IPS DF 6.9 (cell line): ENCODE data around the gene LEMD2.
A peak's percentile ranks its signal among the peaks of the same experiment; 100 is the strongest.

Source experiments
- DNase-seq: peaks from one replicate; pipeline ENCODE4 v3.0.0-alpha.2; 2013; ENCODE audit warnings: low read depth, low spot score
- H3K27ac ChIP-seq: one replicate; pipeline ENCODE4 v1.5.1; 2013; ENCODE audit warnings: low read length, control low read depth
- H3K27me3 ChIP-seq: 2 replicates; pipeline ENCODE4 v1.6.1; 2013; ENCODE audit warnings: mild to moderate bottlenecking, low read length; ENCODE audit not compliant: control insufficient read depth, insufficient read depth
- H3K36me3 ChIP-seq: 2 replicates; pipeline ENCODE4 v1.6.1; 2013; ENCODE audit warnings: low read length; ENCODE audit not compliant: control insufficient read depth, insufficient read depth
- H3K4me1 ChIP-seq: 2 replicates; pipeline ENCODE4 v1.6.1; 2013; ENCODE audit warnings: low read length; ENCODE audit not compliant: control insufficient read depth, insufficient read depth
- H3K4me3 ChIP-seq: 2 replicates; pipeline ENCODE4 v1.5.1; 2013; ENCODE audit warnings: mild to moderate bottlenecking, low read length
- H3K9me3 ChIP-seq: 2 replicates; pipeline ENCODE4 v1.6.1; 2013; ENCODE audit warnings: low read length, inconsistent platforms; ENCODE audit not compliant: control insufficient read depth, insufficient read depth
- WGBS: extraction: QIAGEN DNeasy Blood & Tissue Kit; methylation state at CpG from one replicate; pipeline ENCODE4 v1.1.7; 2013; ENCODE audit warnings: mixed read lengths, missing lambda C conversion rate; ENCODE audit not compliant: insufficient read length, insufficient coverage; 5-methylcytosine and 5-hydroxymethylcytosine counted together

The LEMD2 gene

DNA sequence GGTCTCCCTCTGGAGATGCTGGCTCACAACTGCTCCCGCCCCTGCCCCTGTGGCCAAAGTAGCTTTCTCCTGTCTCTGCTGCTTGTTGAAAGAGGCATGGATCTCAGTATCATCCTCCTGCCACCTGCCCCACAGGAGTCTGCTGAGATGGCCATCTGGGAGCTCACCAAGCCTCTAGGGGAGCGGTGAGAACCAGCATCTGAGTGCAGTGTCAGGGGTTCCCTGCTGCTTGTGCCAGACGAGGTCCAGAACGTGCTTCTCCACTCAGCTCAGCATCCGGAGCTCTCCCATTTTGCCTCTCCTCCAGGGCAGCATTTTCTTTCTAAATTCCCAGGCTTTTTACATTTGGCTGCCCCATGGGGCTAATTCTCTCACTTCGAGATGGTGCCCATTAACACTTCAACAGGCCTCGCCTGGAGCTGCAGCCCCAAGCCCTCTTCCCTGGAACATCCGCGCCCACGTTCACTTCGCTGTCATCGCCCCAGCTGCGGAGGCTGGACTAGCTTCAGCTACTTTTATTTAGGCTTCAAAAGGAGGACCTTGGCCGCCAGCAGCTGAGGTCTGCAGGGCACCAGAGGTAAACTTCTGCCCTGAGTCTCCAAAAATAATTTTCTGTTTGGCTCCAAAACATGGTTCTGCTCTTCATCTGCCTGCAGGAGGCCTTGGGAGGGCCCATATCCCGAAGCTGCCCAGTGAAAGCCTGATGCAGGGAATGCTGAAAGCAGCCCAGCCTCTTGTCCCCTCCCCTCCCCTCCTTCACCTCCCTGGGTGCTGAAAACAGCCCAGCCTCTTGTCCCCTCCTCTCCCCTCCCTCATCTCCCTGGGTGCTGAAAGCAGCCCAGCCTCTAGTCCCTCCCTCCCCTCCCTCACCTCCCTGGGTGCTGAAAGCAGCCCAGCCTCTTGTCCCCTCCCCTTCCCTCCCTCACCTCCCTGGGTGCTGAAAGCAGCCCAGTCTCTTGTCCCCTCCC lies 40.1 kb upstream of the LEMD2 start:
- peaks cover 4% of the 10 kb centered on the region; the same call in 1 of the 2 replicates for H3K9me3 ChIP-seq
- DNase-seq, result no peak
- H3K4me3 ChIP-seq, result no peak overlapping the region
- H3K27me3 ChIP-seq, result no peaks in the 10 kb centered on the region
- H3K4me1 ChIP-seq, result peaks cover 3% of the 10 kb centered on the region; the same call in 1 of the 2 replicates
- WGBS, result no CpG with 5 or more reads among the region's 15 CpGs
- no peaks in the 10 kb centered on the region for H3K36me3 ChIP-seq
- no peak overlapping the region for H3K27ac ChIP-seq

GRCh38 chr6:33828452-33828763 lies 39.5 kb upstream of the LEMD2 start:
- Histone ChIP-seq H3K9me3 (peaks cover under 1% of the 10 kb centered on the region; the same call in 1 of the 2 replicates), H3K27ac (no peak overlapping the region), H3K27me3 (no peaks in the 10 kb centered on the region), H3K36me3 (no peaks in the 10 kb centered on the region), H3K4me1 (peaks cover 3% of the 10 kb centered on the region; the same call in 1 of the 2 replicates), H3K4me3 (no peak overlapping the region)
- WGBS, result no CpG with 5 or more reads among the region's 4 CpGs
- no peak for DNase-seq

DNA sequence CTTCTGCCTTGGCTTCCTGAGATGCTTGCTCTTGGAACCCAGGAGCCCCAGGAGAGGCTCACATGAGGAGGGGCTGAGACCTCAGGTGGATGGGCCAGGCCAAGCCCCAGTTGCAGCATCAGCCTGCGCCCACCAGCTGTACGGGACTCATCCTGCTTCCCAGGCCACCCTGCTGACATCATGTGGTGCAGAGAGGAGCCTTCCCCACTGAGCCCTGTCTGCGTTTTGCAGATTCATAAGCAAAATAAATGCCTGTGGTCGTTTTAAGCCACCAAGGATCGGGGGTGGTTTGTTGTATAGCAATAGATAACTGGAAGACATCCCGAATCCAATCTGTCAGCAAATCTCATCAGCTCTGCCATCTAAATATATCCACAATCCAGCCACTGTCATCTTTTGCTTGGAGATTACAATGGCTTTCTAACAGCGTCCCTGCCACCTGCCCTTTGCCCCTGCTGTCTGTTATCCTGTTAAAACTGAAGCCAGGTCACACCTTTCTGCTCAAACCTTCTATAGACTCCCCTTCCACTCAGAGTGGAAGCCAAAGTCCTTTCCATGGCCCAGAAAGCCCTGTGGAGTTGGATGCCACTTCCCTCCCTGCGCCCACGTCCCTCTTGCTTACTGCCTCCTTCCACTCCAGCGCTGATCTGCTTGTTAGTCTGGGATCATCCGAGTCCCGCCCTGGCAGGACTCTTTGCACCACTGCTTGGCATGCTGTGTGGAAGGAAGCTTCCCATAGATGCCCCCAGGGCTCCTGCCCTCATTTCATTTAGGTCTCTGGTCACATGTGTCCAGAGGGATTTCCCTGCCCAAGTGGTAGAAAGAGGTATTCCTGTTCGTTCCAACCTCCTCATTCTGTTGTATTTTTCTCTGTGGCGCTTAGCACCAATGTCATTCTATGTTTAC lies 38.9 kb upstream of the LEMD2 start:
- no peak overlapping the region for H3K27ac ChIP-seq
- no peaks in the 10 kb centered on the region for H3K36me3 ChIP-seq
- WGBS, result no CpG with 5 or more reads among the region's 14 CpGs
- H3K4me1 ChIP-seq, result peaks cover 3% of the 10 kb centered on the region; the same call in 1 of the 2 replicates
- DNase-seq, result no peak
- H3K27me3 ChIP-seq, result no peaks in the 10 kb centered on the region
- no peaks in the 10 kb centered on the region for H3K9me3 ChIP-seq
- no peak overlapping the region for H3K4me3 ChIP-seq

DNA sequence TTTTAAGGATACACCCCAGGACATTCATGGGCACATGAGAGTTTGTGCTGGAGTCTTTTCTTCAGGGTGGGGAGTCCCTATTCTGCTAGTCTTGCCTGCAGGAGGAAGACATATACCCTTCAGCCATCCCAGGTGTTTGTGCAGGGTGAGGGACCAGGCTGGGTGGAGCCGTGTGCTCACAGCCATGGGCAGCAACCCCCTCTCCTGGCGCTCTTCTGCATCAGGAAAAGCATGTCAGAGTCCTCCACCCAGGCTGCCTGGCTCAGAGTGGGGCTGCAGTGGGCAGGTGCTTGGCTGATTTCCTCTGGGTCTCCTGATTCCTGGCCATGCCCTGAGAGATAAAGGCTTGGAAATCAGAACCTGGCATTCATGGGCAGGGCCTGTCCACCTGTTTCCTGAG lies 37.6 kb upstream of the LEMD2 start:
- Histone ChIP-seq H3K4me3 (no peak overlapping the region), H3K27me3 (no peaks in the 10 kb centered on the region), H3K9me3 (no peaks in the 10 kb centered on the region), H3K27ac (no peak overlapping the region), H3K36me3 (no peaks in the 10 kb centered on the region), H3K4me1 (peaks cover 3% of the 10 kb centered on the region; the same call in 1 of the 2 replicates)
- DNase-seq, result no peak
- WGBS, result no CpG with 5 or more reads among the region's 2 CpGs

DNA sequence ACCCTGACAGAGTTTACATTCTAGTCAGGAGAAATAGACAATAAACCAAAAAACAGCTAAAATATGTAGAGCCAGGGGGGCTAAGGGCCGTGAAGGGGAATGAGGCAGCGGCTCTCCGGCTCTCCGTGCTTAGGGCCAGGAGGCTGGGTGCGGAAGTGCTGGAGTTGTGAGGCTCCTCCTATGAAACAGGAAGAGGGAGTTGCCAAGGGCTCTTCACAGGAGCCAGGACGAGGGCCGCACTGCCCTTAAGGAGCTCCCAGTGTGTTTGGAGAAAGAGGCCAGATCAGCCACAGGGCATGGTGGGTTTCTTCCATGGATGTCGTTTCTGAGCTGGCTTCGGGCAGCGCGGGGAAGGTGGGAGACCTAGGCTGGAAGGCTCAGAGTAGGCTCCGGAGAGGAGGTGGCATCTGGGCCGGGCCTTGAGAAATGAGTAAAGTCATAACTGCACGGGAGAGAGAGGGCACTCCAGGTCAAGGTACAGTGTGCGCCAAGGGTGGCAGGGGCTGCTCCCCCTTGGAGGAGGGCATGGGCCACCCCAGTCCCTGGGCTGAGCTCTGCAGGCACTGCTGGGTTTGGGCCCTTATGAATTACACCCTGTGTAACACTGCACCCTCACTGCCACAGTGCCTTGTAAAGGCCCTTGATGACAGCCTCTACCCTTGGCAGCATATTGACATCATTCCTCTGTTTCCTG lies 35.7 kb upstream of the LEMD2 start:
- Histone ChIP-seq H3K4me1 (peaks cover 2% of the 10 kb centered on the region; the same call in 1 of the 2 replicates), H3K27ac (no peak overlapping the region), H3K27me3 (no peaks in the 10 kb centered on the region), H3K9me3 (no peaks in the 10 kb centered on the region), H3K4me3 (no peak overlapping the region), H3K36me3 (no peaks in the 10 kb centered on the region)
- no CpG with 5 or more reads among the region's 15 CpGs for WGBS
- DNase-seq, result no peak

DNA sequence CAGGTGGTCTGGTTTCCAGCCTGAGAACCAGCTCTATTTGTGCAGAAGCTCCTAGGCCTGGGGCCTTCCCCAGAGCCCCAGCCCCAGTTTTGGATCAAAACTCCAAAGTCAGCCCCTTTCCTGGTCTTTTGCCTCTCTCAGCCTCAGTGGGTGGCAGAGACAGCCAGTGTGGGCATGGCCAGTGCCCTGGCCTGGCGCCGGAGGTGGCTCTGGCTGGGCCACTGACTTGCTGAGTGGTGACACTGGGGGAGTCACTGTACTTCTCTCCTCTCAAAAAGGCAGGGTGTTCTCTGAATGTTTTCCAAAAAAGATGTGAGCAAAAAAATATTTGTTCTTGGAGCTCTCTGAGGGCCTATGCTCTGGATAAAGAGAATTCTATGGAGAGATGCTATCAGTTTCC lies 34.9 kb upstream of the LEMD2 start:
- Histone ChIP-seq H3K27me3 (no peaks in the 10 kb centered on the region), H3K27ac (no peak overlapping the region), H3K4me1 (peaks cover 2% of the 10 kb centered on the region; the same call in 1 of the 2 replicates), H3K9me3 (no peaks in the 10 kb centered on the region), H3K4me3 (no peak overlapping the region), H3K36me3 (no peaks in the 10 kb centered on the region)
- no CpG with 5 or more reads among the region's 2 CpGs for WGBS
- no peak for DNase-seq

- H3K4me3 ChIP-seq, result no peak overlapping the region
- peak; percentile 57 for DNase-seq
- H3K9me3 ChIP-seq, result no peaks in the 10 kb centered on the region
- WGBS, result no CpG with 5 or more reads among the region's 10 CpGs
- H3K27ac ChIP-seq, result no peak overlapping the region
- no peaks in the 10 kb centered on the region for H3K36me3 ChIP-seq
- H3K27me3 ChIP-seq, result no peaks in the 10 kb centered on the region
- no peaks in the 10 kb centered on the region; the same call in 1 of the 2 replicates for H3K4me1 ChIP-seq
Measured at GRCh38 chr6:33822575-33823395, 33.9 kb upstream of the LEMD2 start.

- no peaks in the 10 kb centered on the region for H3K27me3 ChIP-seq
- DNase-seq, result no peak
- WGBS, result 100% methylated on average over 1 of the region's 7 CpGs
- H3K27ac ChIP-seq, result no peak overlapping the region
- no peaks in the 10 kb centered on the region for H3K36me3 ChIP-seq
- no peak overlapping the region for H3K4me3 ChIP-seq
- H3K9me3 ChIP-seq, result no peaks in the 10 kb centered on the region
- no peaks in the 10 kb centered on the region; the same call in 1 of the 2 replicates for H3K4me1 ChIP-seq
Measured at GRCh38 chr6:33820784-33821520, 32.0 kb upstream of the LEMD2 start.

DNA sequence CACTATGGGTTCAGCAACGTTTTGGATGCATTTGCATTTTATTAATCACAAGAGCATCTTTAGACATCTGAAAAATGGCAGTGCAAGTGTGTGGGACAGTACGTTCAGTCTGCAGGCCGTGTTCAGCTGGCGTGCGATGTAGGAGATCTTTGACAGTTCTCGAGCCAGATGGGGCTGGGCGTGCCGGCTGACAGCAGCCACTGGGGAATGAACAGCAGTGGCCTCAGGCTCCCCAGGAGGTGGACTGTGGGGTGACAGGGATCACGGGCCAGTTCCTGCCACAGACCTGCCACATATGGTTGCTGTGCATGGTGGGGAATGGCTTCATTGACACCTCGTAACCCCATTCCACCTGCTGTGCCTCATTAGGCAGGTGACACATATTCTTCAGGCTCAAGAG lies 31.3 kb upstream of the LEMD2 start:
- no CpG with 5 or more reads among the region's 10 CpGs for WGBS
- Histone ChIP-seq H3K4me3 (no peak overlapping the region), H3K27me3 (no peaks in the 10 kb centered on the region), H3K9me3 (no peaks in the 10 kb centered on the region), H3K4me1 (no peaks in the 10 kb centered on the region; the same call in 1 of the 2 replicates), H3K27ac (no peak overlapping the region), H3K36me3 (no peaks in the 10 kb centered on the region)
- DNase-seq, result no peak
